GM12892 (cell line): ENCODE results near the gene FUT1.

Experiments used
- POLR2A ChIP-seq: IDR thresholded peaks from 2 replicates; pipeline ENCODE4 v1.6.1; 2011; ENCODE audit warnings: low read depth, low read length, control low read depth
- POLR2AphosphoS5 ChIP-seq: IDR thresholded peaks from 2 replicates; pipeline ENCODE4 v1.6.1; 2011; ENCODE audit warnings: low read depth, low read length, control low read depth

- TF ChIP-seq POLR2A (no peak), POLR2AphosphoS5 (no peak)
Observed at GRCh38 chr19:48755787-48756186, 3.3 kb upstream of the FUT1 start.
